Kidney (tissue), 14 donors: ENCODE measurements around the gene OXSR1. TPM values are rescaled to one million over a fixed set of nuclear protein-coding genes. Genes with fewer than 3 reads are reported as not detected.

Experiments used
- DNase-seq, 5 donors: peaks; one replicate each; pipeline ENCODE4 v3.0.0-alpha.2; 2013 to 2020
- FAIRE-seq: peaks from 2 replicates; lab custom pipeline; 2012; peaks lifted over from hg19 to GRCh38; lab: Jason Lieb, UNC
- H3K27ac ChIP-seq, 2 donors: one replicate each; pipeline ENCODE4 v1.7.0; 2013; ENCODE audit warnings: low read depth in 2 of 2, low read length in 2 of 2, inconsistent platforms in 1 of 2
- H3K27me3 ChIP-seq: one replicate; pipeline ENCODE4 v1.7.1; 2013; ENCODE audit warnings: low read length, inconsistent platforms; ENCODE audit not compliant: control insufficient read depth, insufficient read depth
- H3K36me3 ChIP-seq, 3 donors: one replicate each; pipeline versions ENCODE4 v1.7.0 to v1.7.1; 2013; ENCODE audit warnings: low read length in 3 of 3, control low read depth in 1 of 3, inconsistent platforms in 1 of 3; ENCODE audit not compliant: insufficient read depth in 3 of 3, control insufficient read depth in 2 of 3
- H3K4me1 ChIP-seq, 3 donors: one replicate each; pipeline versions ENCODE4 v1.7.0 to v1.7.1; 2013; ENCODE audit warnings: low read length in 3 of 3, inconsistent platforms in 1 of 3, low read depth in 1 of 3; ENCODE audit not compliant: control insufficient read depth in 2 of 3, insufficient read depth in 2 of 3
- H3K4me3 ChIP-seq, 3 donors: one replicate each; pipeline versions ENCODE4 v1.7.0 to v1.8.1; 2013; ENCODE audit warnings: low read length in 3 of 3, control low read depth in 1 of 3, inconsistent platforms in 1 of 3
- H3K9ac ChIP-seq, 3 donors: one replicate each; pipeline versions ENCODE4 v1.7.0 to v1.7.1; 2013; ENCODE audit warnings: low read length in 3 of 3, control low read depth in 1 of 3, inconsistent platforms in 1 of 3
- H3K9me3 ChIP-seq, 3 donors: one replicate each; pipeline versions ENCODE4 v1.7.0 to v1.7.1; 2013; ENCODE audit warnings: low read length in 3 of 3, control low read depth in 1 of 3, inconsistent platforms in 1 of 3; ENCODE audit not compliant: control insufficient read depth in 2 of 3, insufficient read depth in 1 of 3
- CTCF ChIP-seq: IDR thresholded peaks from 3 replicates; pipeline ENCODE4 v1.5.1; 2012; ENCODE audit warnings: mild to moderate bottlenecking, moderate library complexity, borderline replicate concordance; ENCODE audit not compliant: insufficient read depth; ENCODE audit errors: extremely low read depth
- intact Hi-C: fragments of 100-400 bp; cut with DNase I; formaldehyde crosslinking; loops from one replicate; pipeline ENCODE4 v1.11.1; 2022
- polyA plus RNA-seq: library from polyadenylated mRNA; stranded (reverse); fragments of 350-450 nt; fragmentation: Illumina TruSeq; extraction: RNeasy Lipid Tissue Mini Kit (QIAGEN cat#74804); gene quantifications from one replicate; pipeline ENCODE4 v1.2.3, GENCODE V29; 2014; ENCODE audit warnings: low read depth, low replicate concordance; ENCODE audit not compliant: insufficient read depth
- total RNA-seq: library from RNA; stranded (reverse); fragmentation: NEBNext Ultra II Directional; extraction: Animal tissue kit (Norgen Biotek cat#: 25700); gene quantifications from one replicate; pipeline ENCODE4 v1.2.1, GENCODE V29; 2021
- donor health status: control.
- donor health status: control.
- donor health status: control.
- donor health status: control.
- donor health status: control.
- donor health status: DM: yes; HTN: yes; CAD: no.
- donor health status: Normal renal cell carcinoma (clear cell type).

OXSR1 gene
- total and polyA plus RNA-seq, 2 donors from 2014 or later: 16.7 to 40.0 TPM

GRCh38 chr3:38268087-38268486, 102.8 kb downstream of the OXSR1 start:
- intact Hi-C loops: no loop called here
- H3K4me3 ChIP-seq: peak overlapping the region in 2 of 3 donors; percentile 47 to 62
- FAIRE-seq (no peak), DNase-seq (no peak)
- no peak for TF ChIP-seq CTCF
- no peaks in the 10 kb centered on the region for H3K36me3 ChIP-seq
- no peaks in the 10 kb centered on the region for H3K27me3 ChIP-seq
- H3K27ac ChIP-seq: peak overlapping the region in 1 of 2 donors; percentile 26
- no peak overlapping the region for H3K9ac ChIP-seq
- H3K9me3 ChIP-seq: no peaks in the 10 kb centered on the region
- H3K4me1 ChIP-seq: peaks cover 0 to 34% (median 31%) of the 10 kb centered on the region in 3 donors

GRCh38 chr3:38268522-38268921, 103.2 kb downstream of the OXSR1 start:
- Histone ChIP-seq H3K36me3 (no peaks in the 10 kb centered on the region), H3K9me3 (no peaks in the 10 kb centered on the region), H3K27me3 (no peaks in the 10 kb centered on the region), H3K4me1 (peaks cover 0 to 29% (median 29%) of the 10 kb centered on the region in 3 donors), H3K27ac (peak overlapping the region in 1 of 2 donors; percentile 26), H3K4me3 (peak overlapping the region in 2 of 3 donors; percentile 47 to 62), H3K9ac (no peak overlapping the region)
- FAIRE-seq (no peak), DNase-seq (no peak)
- no peak for TF ChIP-seq CTCF
- intact Hi-C loops: no loop called here

- intact Hi-C loops: no loop called here
- no peak overlapping the region for H3K27ac ChIP-seq
- FAIRE-seq (no peak), DNase-seq (no peak)
- no peak overlapping the region for H3K9ac ChIP-seq
- no peaks in the 10 kb centered on the region for H3K9me3 ChIP-seq
- H3K4me1 ChIP-seq: peaks cover 0 to 16% (median 15%) of the 10 kb centered on the region in 3 donors
- H3K27me3 ChIP-seq: no peaks in the 10 kb centered on the region
- H3K36me3 ChIP-seq: peaks cover 0 to under 1% (median 0%) of the 10 kb centered on the region in 3 donors
- H3K4me3 ChIP-seq: no peak overlapping the region
- no peak for TF ChIP-seq CTCF
These were observed 105.3 kb downstream of the OXSR1 start for GRCh38 chr3:38270606-38271005.

- Histone ChIP-seq H3K9ac (no peak overlapping the region), H3K4me3 (no peak overlapping the region), H3K4me1 (peaks cover 0 to 15% (median 9%) of the 10 kb centered on the region in 3 donors), H3K27ac (peak overlapping the region in 1 of 2 donors; percentile 38), H3K36me3 (peaks cover 0 to 5% (median 0%) of the 10 kb centered on the region in 3 donors), H3K9me3 (no peaks in the 10 kb centered on the region), H3K27me3 (no peaks in the 10 kb centered on the region)
- intact Hi-C loops: no loop called here
- DNase-seq (peak in 1 of 5 donors; percentile 16), FAIRE-seq (no peak)
- TF ChIP-seq CTCF: no peak
These were observed 106.2 kb downstream of the OXSR1 start for GRCh38 chr3:38271553-38271952.
